HG03175 (cell line): ENCODE results near the gene MAN1C1.
"Not testable (repeated sequence)": the region's sequence is repeated elsewhere in the genome, so short reads cannot be mapped to it uniquely, and the experiment has no call there.

ENCODE experiments used
- ATAC-seq: cut with Tn5 transposase; IDR thresholded peaks from one replicate; pipeline ENCODE4 v1.9.1; 2021; ENCODE audit warnings: mild to moderate bottlenecking, moderate library complexity; ENCODE audit not compliant: unreplicated experiment

The MAN1C1 gene

DNA sequence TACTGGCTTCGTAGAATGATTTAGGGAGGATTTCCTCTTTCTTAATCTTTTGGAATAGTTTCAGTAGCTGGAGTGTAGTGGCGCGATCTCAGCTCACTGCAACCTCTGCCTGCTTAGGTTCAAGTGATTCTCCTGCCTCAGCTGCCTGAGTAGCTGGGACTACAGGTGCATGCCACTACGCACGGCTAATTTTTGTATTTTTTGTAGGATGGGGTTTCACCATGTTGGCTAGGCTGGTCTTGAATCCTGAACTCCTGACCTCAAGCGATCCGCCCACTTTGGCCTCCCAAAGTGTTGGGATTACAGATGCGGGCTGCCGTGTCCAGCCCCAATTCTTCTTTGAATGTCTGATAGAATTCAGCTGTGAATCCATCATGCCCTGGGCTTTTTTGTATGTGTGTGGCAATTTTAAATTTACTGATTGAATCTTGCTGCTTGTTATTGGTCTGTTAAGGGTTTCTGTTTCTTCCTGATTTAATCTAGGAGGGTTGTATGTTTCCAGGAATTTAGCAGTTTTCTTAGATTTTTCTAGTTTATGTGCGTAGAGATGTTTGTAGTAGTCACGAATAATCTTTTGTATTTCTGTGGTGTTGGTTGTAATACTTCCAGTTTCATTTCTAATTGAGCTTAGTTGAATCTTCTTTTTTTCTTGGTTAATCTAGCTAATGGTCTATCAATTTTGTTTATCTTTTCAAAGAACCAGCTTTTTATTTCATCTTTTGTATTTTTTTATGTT is 15.3 kb downstream of the MAN1C1 start:
- no peak for ATAC-seq

DNA sequence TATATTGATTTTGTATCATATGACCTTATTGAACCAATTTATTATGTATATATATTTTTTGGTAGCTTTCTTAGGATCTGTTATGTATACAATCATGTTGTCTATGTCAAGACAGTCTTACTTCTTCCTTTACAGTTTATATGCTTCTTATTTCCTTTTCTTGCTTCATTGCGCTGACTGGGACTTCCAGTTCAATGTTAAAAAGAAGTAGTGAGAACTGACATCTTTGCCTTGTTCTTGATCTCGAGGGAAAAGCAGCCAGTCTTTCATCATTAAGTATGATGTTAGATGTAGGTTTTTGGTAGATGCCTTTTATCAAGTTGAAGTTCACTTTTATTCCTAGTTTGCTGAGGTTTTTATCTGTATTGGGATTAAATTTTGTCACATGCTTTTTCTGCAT is 17.5 kb downstream of the MAN1C1 start:
- ATAC-seq: no peak

DNA sequence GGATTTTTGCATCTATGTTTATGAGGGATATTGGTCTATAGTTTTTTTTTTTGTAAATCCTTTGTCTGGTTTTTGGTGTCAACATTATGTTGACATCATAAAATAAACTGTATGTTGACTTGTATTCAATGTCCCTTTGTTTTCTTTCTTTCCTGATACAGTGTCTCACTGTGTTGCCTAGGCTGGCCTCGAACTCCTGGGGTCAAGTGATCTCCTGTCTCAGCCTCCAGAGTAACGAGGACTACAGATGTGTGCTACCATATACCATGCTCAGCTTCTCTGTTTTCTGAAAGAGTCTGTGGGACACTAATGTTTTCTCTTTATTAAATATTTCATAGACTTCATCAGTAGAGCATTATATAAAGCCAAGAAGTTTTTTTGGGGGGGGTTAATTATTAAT is 18.3 kb downstream of the MAN1C1 start:
- no peak for ATAC-seq

GRCh38 chr1:25636141-25636540 is 19.6 kb downstream of the MAN1C1 start:
- ATAC-seq: not testable (repeated sequence)

- ATAC-seq: no peak
These were observed 24.2 kb downstream of the MAN1C1 start for GRCh38 chr1:25640646-25641328.

GRCh38 chr1:25641329-25641725 is 24.7 kb downstream of the MAN1C1 start:
- no peak for ATAC-seq

- ATAC-seq: no peak
These were observed 25.5 kb downstream of the MAN1C1 start for GRCh38 chr1:25641931-25642573.

- ATAC-seq: peak; percentile 62
These were observed 26.1 kb downstream of the MAN1C1 start for GRCh38 chr1:25642574-25643108.

GRCh38 chr1:25643929-25644328 is 27.3 kb downstream of the MAN1C1 start:
- no peak for ATAC-seq

- ATAC-seq: no peak
These were observed 28.4 kb downstream of the MAN1C1 start for GRCh38 chr1:25644962-25645361.

GRCh38 chr1:25645637-25646400 is 29.2 kb downstream of the MAN1C1 start:
- ATAC-seq: no peak

- no peak for ATAC-seq
These were observed 30.5 kb downstream of the MAN1C1 start for GRCh38 chr1:25647106-25647505.

- ATAC-seq: no peak
These were observed 31.3 kb downstream of the MAN1C1 start for GRCh38 chr1:25647863-25648262.

- no peak for ATAC-seq
These were observed 32.3 kb downstream of the MAN1C1 start for GRCh38 chr1:25648681-25649440.

- ATAC-seq: no peak
These were observed 33.1 kb downstream of the MAN1C1 start for GRCh38 chr1:25649505-25650288.

DNA sequence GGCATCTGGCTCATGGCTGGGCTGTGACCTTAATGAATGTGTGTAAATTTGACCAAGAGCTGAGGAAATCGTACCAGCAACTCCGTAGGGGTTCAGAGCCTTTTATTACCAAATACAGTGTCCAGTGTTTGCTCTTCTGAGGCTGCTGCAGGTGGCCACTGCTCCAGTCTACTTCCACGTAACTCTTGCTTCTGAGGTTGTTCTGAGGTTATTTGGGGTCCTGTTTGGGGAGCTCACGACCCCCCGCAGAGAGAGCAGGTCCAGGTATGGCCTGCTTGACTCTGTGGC is 33.6 kb downstream of the MAN1C1 start:
- ATAC-seq: no peak

GRCh38 chr1:25651036-25651640 is 34.5 kb downstream of the MAN1C1 start:
- ATAC-seq: no peak

DNA sequence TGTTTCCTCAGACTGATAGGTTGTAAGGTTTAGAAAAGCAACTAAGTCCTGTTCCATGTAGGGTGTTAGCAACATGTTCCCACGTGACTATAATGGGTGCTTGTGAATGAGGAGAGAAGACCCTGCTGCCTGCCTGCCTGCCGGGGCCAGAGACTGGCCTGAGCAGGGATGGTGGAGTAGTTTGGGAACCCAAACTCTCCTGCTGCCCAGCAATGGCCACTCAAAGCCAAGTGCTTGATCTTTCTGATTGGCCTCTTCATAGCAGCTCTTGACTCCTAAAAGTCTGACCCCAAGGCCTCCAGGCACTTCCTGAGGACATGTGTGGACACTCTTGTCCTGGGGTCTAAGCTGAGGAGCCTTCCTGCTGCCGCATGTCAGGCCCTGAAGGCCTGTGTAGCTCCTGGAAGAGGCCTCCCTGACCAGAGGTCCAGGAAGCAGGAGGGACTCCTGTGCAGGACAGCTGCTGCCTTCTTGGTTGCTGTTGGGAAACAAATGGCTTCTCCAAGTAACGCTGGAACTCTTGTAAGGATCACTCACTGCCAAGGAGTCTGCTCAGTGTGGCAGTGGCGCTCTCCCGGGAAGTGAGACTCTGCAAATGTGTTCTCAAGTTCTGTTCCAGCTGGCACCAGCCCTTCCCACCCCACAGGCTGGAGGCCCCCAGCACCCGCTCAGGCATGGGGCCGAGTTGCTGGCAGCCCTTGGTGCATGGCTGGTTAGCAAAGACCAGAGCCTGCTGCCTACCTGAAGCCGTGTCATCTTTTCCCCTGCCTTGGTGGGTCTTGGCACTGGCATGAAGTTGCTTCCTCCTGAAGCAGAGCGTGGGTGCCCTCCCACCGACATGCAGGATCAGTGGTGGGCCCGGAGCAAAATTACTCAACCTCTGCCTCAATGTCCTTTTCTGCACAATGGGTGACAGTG is 35.5 kb downstream of the MAN1C1 start:
- ATAC-seq: no peak
